NT2/D1 (cell line): ENCODE measurements around the gene VAV2.

Source experiments
- YY1 ChIP-seq: IDR thresholded peaks from 2 replicates; pipeline ENCODE4 v1.6.1; 2011; ENCODE audit not compliant: insufficient read length, insufficient read depth
- ZNF274 ChIP-seq: IDR thresholded peaks from 2 replicates; pipeline ENCODE4 v1.6.1; 2011; ENCODE audit warnings: mild to moderate bottlenecking, low read depth, low read length

GRCh38 chr9:133733421-133733795, 258.7 kb downstream of the VAV2 start:
- no peak for TF ChIP-seq ZNF274
- TF ChIP-seq YY1: no peak
